WTC11 (cell line): Measurements from ENCODE around the gene RARA.

Source experiments
- CBFB ChIP-seq: sonication (generic); formaldehyde crosslinking; IDR thresholded peaks from 2 replicates; pipeline ENCODE4 v1.8.1; 2022; ENCODE audit warnings: mild to moderate bottlenecking, low read depth, missing genetic modification reagents
- CTCF ChIP-seq: fragments of 200-600 bp; IDR thresholded peaks from 2 replicates; pipeline ENCODE4 v1.8.0; 2022; ENCODE audit warnings: antibody characterized with exemption
- NFATC4 ChIP-seq: fragments of 250-450 bp; sonication (Bioruptor Pico); IDR thresholded peaks from 2 replicates; pipeline ENCODE4 v1.9.0; 2021; ENCODE audit warnings: mild to moderate bottlenecking
- NFYB ChIP-seq: sonication (generic); formaldehyde crosslinking; conservative IDR thresholded peaks from 2 replicates; pipeline ENCODE4 v1.8.0; 2022; ENCODE audit warnings: low read depth, missing genetic modification reagents
- USF2 ChIP-seq: sonication (generic); formaldehyde crosslinking; IDR thresholded peaks from 2 replicates; pipeline ENCODE4 v1.8.1; 2023; ENCODE audit warnings: mild to moderate bottlenecking, missing genetic modification reagents, moderate library complexity
- ZNF138 ChIP-seq: sonication (generic); formaldehyde crosslinking; conservative IDR thresholded peaks from 2 replicates; pipeline ENCODE4 v1.8.1; 2022; ENCODE audit warnings: mild to moderate bottlenecking, moderate library complexity, missing genetic modification reagents

- no peak for TF ChIP-seq CBFB (CRISPR knock-in tag)
- TF ChIP-seq CTCF = no peak
- no peak for TF ChIP-seq ZNF138 (CRISPR knock-in tag)
- TF ChIP-seq NFYB (CRISPR knock-in tag) = no peak
- TF ChIP-seq NFATC4 (CRISPR knock-in tag) = no peak
- TF ChIP-seq USF2 (CRISPR knock-in tag) = no peak
Measured at GRCh38 chr17:40340327-40340726, 31.3 kb downstream of the RARA start.
